ENCODE data around the gene EPS8L3. TPM values are rescaled to one million over a fixed set of nuclear protein-coding genes. Genes with fewer than 3 reads are reported as not detected.
A peak's percentile ranks its signal among the peaks of the same experiment; 100 is the strongest.

EPS8L3 gene
- total and polyA plus RNA-seq, 9 of the 15 experiments (the other 6 are each of a cell fraction or from before 2014, with no cell fraction given), result 0.09 to 0.42 (median 0.14) TPM; not detected in 5

- TF ChIP-seq FOXP4 (CRISPR knock-in tag; IDR thresholded peaks at IDR 0.05; ENCODE audit: borderline replicate concordance) (no peak), NFYB (IDR thresholded peaks at IDR 0.05; ENCODE audit: extremely low read depth, insufficient read length) (no peak), RBM22 (IDR thresholded peaks at IDR 0.05; ENCODE audit: low read depth, low read length, poor library complexity, severe bottlenecking) (no peak), CTBP1 (IDR thresholded peaks at IDR 0.05; ENCODE audit: borderline replicate concordance) (peak; percentile 83; the same call in 1 of the 2 replicates), GTF2B (IDR thresholded peaks at IDR 0.05; ENCODE audit: extremely low read depth, insufficient read length) (no peak), ZNF57 (CRISPR knock-in tag; IDR thresholded peaks at IDR 0.05) (no peak), XRCC4 (IDR thresholded peaks at IDR 0.05; ENCODE audit: extremely low read depth, insufficient read depth, insufficient read length) (no peak), ZNF239 (CRISPR knock-in tag; IDR thresholded peaks at IDR 0.05) (no peak), ID3 (CRISPR knock-in tag; IDR thresholded peaks at IDR 0.05) (no peak), ID3 (tag; IDR thresholded peaks at IDR 0.05) (no peak), MXD1 (CRISPR knock-in tag; IDR thresholded peaks at IDR 0.05; ENCODE audit: borderline replicate concordance, poor library complexity, severe bottlenecking) (no peak), SMARCA5 (IDR thresholded peaks at IDR 0.05) (no peak), CHD7 (IDR thresholded peaks at IDR 0.05; ENCODE audit: low read depth, low read length) (no peak)
Measured at GRCh38 chr1:109776911-109777310, 13.2 kb upstream of the EPS8L3 start (continued).
